Activated CD8-positive, alpha-beta T cell treated with anti-CD3 and anti-CD28 coated beads for 36 hours (primary cell): ENCODE data around the gene SIRPG. TPM values are rescaled to one million over a fixed set of nuclear protein-coding genes. Genes with fewer than 3 reads are reported as not detected.

Experiments used
- ATAC-seq: fragments of 200-7000 bp; cut with Tn5 transposase; one replicate; pipeline ENCODE4 v1.10.0; 2021; ENCODE audit warnings: mild to moderate bottlenecking, moderate library complexity
- CTCF ChIA-PET: fragments of 350-600 bp; sonication (Branson Sonifier 250); formaldehyde crosslinking; loops from one replicate; lab custom pipeline; 2021; ENCODE audit warnings: antibody characterized with exemption; lab: Charles Lee
- POLR2A ChIA-PET: fragments of 350-600 bp; sonication (Branson Sonifier 250); formaldehyde crosslinking; loops from one replicate; lab custom pipeline; 2021; ENCODE audit warnings: antibody characterized with exemption; lab: Charles Lee
- DNase-seq: peaks from one replicate; pipeline ENCODE4 v3.0.0-alpha.2; 2020
- H3K27ac Mint-ChIP-seq: one replicate; pipeline ENCODE4 v1.8.0; 2021; ENCODE audit warnings: mild to moderate bottlenecking, mixed read lengths
- H3K27me3 Mint-ChIP-seq: one replicate; pipeline ENCODE4 v1.8.0; 2021; ENCODE audit warnings: mixed read lengths
- H3K36me3 Mint-ChIP-seq: one replicate; pipeline ENCODE4 v1.8.0; 2021; ENCODE audit warnings: low read depth, mixed read lengths
- H3K4me1 Mint-ChIP-seq: one replicate; pipeline ENCODE4 v1.8.0; 2021; ENCODE audit warnings: low read depth, mixed read lengths
- H3K4me3 Mint-ChIP-seq: one replicate; pipeline ENCODE4 v1.8.0; 2021; ENCODE audit warnings: mild to moderate bottlenecking, moderate library complexity, mixed read lengths
- H3K9me3 Mint-ChIP-seq: one replicate; pipeline ENCODE4 v1.8.0; 2021; ENCODE audit warnings: mixed read lengths
- CTCF ChIP-seq: fragments of 200-600 bp; IDR thresholded peaks from one replicate; pipeline ENCODE4 v1.8.0; 2022; ENCODE audit warnings: antibody characterized with exemption, mild to moderate bottlenecking
- intact Hi-C: fragments of 100-400 bp; cut with micrococcal nuclease; formaldehyde crosslinking; loops from one replicate; pipeline ENCODE4 v1.10.0; 2022
- total RNA-seq, 2 experiments: library from RNA; stranded (reverse); gene quantifications; one replicate each; pipeline ENCODE4 v1.2.3, GENCODE V29; 2021

Gene SIRPG
- total RNA-seq, 2 experiments from 2014 or later = 45.4 to 48.6 TPM

DNA sequence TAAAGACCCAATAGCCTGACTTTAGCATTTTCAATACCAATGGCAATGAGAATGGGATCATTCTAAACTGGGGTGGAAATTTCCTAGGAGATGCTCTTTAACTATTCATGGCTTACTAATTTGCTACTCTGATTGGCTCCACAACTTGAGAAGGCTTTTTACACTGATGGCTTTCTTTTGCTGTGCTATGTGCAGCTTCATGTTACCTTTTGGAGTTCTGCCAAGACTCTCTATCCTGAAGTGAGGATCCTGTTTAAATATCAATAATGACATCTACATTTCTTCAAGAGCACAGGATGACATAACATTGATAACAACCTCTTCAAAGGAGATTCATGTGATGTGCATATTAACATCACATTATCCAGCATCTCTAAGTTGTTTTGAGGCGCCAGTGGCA lies 43.4 kb upstream of the SIRPG start:
- H3K4me1 Mint-ChIP-seq = peaks cover 14% of the 10 kb centered on the region
- H3K27ac Mint-ChIP-seq = no peak overlapping the region
- H3K9me3 Mint-ChIP-seq = peaks cover 4% of the 10 kb centered on the region
- intact Hi-C loops = no loop called here
- CTCF ChIA-PET = no interaction called here
- POLR2A ChIA-PET = interaction anchor here (1.0 kb wide), 1 partner anchor 30 kb away, joined by 3 read pairs; no protein-coding TSS in a partner anchor
- H3K4me3 Mint-ChIP-seq = no peak overlapping the region
- no peaks in the 10 kb centered on the region for H3K36me3 Mint-ChIP-seq
- DNase-seq = no peak
- no peaks in the 10 kb centered on the region for H3K27me3 Mint-ChIP-seq
- no peak for TF ChIP-seq CTCF
- ATAC-seq = no peak

- DNase-seq (no peak), ATAC-seq (no peak)
- Mint-ChIP-seq H3K36me3 (no peaks in the 10 kb centered on the region), H3K4me3 (no peak overlapping the region), H3K27me3 (no peaks in the 10 kb centered on the region), H3K4me1 (peaks cover 20% of the 10 kb centered on the region), H3K27ac (no peak overlapping the region), H3K9me3 (peaks cover 2% of the 10 kb centered on the region)
- intact Hi-C loops = no loop called here
- ChIA-PET CTCF (interaction anchor here (0.5 to 2.6 kb wide), 4 partner anchors 31 to 158 kb away, joined by 3 to 7 read pairs (median 4); no protein-coding TSS in a partner anchor), POLR2A (interaction anchor here (0.6 to 0.9 kb wide), 2 partner anchors 9 to 428 kb away, joined by 3 to 4 read pairs; no protein-coding TSS in a partner anchor)
- TF ChIP-seq CTCF = no peak
Observed at GRCh38 chr20:1697592-1697991, 40.0 kb upstream of the SIRPG start.

GRCh38 chr20:1696521-1697209 lies 39.1 kb upstream of the SIRPG start:
- Mint-ChIP-seq H3K4me3 (no peak overlapping the region), H3K9me3 (peaks cover 7% of the 10 kb centered on the region)
- TF ChIP-seq CTCF = no peak

GRCh38 chr20:1694672-1695071 lies 37.1 kb upstream of the SIRPG start:
- no peak for TF ChIP-seq CTCF
- intact Hi-C loops = no loop called here
- CTCF ChIA-PET = interaction anchor here (1.4 kb wide), 1 partner anchor 36 kb away, joined by 4 read pairs; no protein-coding TSS in a partner anchor
- DNase-seq (no peak), ATAC-seq (no peak)
- Mint-ChIP-seq H3K4me3 (no peak overlapping the region), H3K4me1 (peaks cover 29% of the 10 kb centered on the region), H3K36me3 (peaks cover 12% of the 10 kb centered on the region), H3K27ac (no peak overlapping the region), H3K9me3 (peaks cover 19% of the 10 kb centered on the region), H3K27me3 (no peaks in the 10 kb centered on the region)
- POLR2A ChIA-PET = no interaction called here

More at GRCh38 chr20:1696521-1697209, 39.1 kb upstream of the SIRPG start:
- intact Hi-C loops = no loop called here
- Mint-ChIP-seq H3K27ac (peak overlapping the region; percentile 57), H3K36me3 (peaks cover 5% of the 10 kb centered on the region), H3K27me3 (no peaks in the 10 kb centered on the region), H3K4me1 (peaks cover 20% of the 10 kb centered on the region)
- ATAC-seq (peak; percentile 84), DNase-seq (no peak)
- ChIA-PET CTCF (interaction anchor here (0.6 to 2.6 kb wide), 4 partner anchors 29 to 158 kb away, joined by 3 to 7 read pairs (median 4); no protein-coding TSS in a partner anchor), POLR2A (interaction anchor here (0.6 to 0.9 kb wide), 3 partner anchors 8 to 12 kb away, joined by 3 to 4 read pairs (median 3); no protein-coding TSS in a partner anchor)

GRCh38 chr20:1693427-1693826 lies 35.8 kb upstream of the SIRPG start:
- Mint-ChIP-seq H3K27ac (no peak overlapping the region), H3K27me3 (no peaks in the 10 kb centered on the region), H3K9me3 (peaks cover 19% of the 10 kb centered on the region), H3K4me3 (no peak overlapping the region), H3K4me1 (peaks cover 38% of the 10 kb centered on the region), H3K36me3 (peaks cover 15% of the 10 kb centered on the region)
- no peak for TF ChIP-seq CTCF
- DNase-seq (no peak), ATAC-seq (no peak)
- intact Hi-C loops = no loop called here
- ChIA-PET POLR2A (no interaction called here), CTCF (interaction anchor here (1.4 kb wide), 1 partner anchor 35 kb away, joined by 4 read pairs; no protein-coding TSS in a partner anchor)
